ENCODE results near the gene NDUFS1. TPM values are rescaled to one million over a fixed set of nuclear protein-coding genes. Genes with fewer than 3 reads are reported as not detected.
"Not testable (repeated sequence)": the region's sequence is repeated elsewhere in the genome, so short reads cannot be mapped to it uniquely, and the experiment has no call there.

Gene NDUFS1
- 63.7 TPM for polyA plus RNA-seq
- long read RNA-seq, donor 1, full-length matches to known transcripts: 9 of 1,848 reads
- long read RNA-seq, donor 1, partial matches to known transcripts: 1,777 of 1,848 reads
- long read RNA-seq, donor 1, other reads (novel, unspliced or antisense): 62 of 1,848 reads
- long read RNA-seq, donor 2, full-length matches to known transcripts: 11 of 64 reads
- long read RNA-seq, donor 2, partial matches to known transcripts: 53 of 64 reads
- long read RNA-seq, donor 2, other reads (novel, unspliced or antisense): 0 of 64 reads
- long read RNA-seq, donor 3: 0 reads
- long read RNA-seq, donor 4, full-length matches to known transcripts: 1 of 1 reads
- long read RNA-seq, donor 4, partial matches to known transcripts: 0 of 1 reads
- long read RNA-seq, donor 4, other reads (novel, unspliced or antisense): 0 of 1 reads
- long read RNA-seq, donor 5, full-length matches to known transcripts: 4 of 20 reads
- long read RNA-seq, donor 5, partial matches to known transcripts: 16 of 20 reads
- long read RNA-seq, donor 5, other reads (novel, unspliced or antisense): 0 of 20 reads
- long read RNA-seq, donor 6, full-length matches to known transcripts: 14 of 4,762 reads
- long read RNA-seq, donor 6, partial matches to known transcripts: 4,644 of 4,762 reads
- long read RNA-seq, donor 6, other reads (novel, unspliced or antisense): 104 of 4,762 reads
- long read RNA-seq, donor 7, full-length matches to known transcripts: 8 of 15 reads
- long read RNA-seq, donor 7, partial matches to known transcripts: 7 of 15 reads
- long read RNA-seq, donor 7, other reads (novel, unspliced or antisense): 0 of 15 reads
- long read RNA-seq, donor 8, full-length matches to known transcripts: 14 of 42 reads
- long read RNA-seq, donor 8, partial matches to known transcripts: 28 of 42 reads
- long read RNA-seq, donor 8, other reads (novel, unspliced or antisense): 0 of 42 reads
- long read RNA-seq, donor 9, full-length matches to known transcripts: 10 of 4,719 reads
- long read RNA-seq, donor 9, partial matches to known transcripts: 4,510 of 4,719 reads
- long read RNA-seq, donor 9, other reads (novel, unspliced or antisense): 199 of 4,719 reads
- long read RNA-seq, donor 10, full-length matches to known transcripts: 15 of 4,725 reads
- long read RNA-seq, donor 10, partial matches to known transcripts: 4,601 of 4,725 reads
- long read RNA-seq, donor 10, other reads (novel, unspliced or antisense): 109 of 4,725 reads
- long read RNA-seq, donor 11, full-length matches to known transcripts: 5 of 2,382 reads
- long read RNA-seq, donor 11, partial matches to known transcripts: 2,317 of 2,382 reads
- long read RNA-seq, donor 11, other reads (novel, unspliced or antisense): 60 of 2,382 reads

GRCh38 chr2:206159346-206160124, at the start of gene NDUFS1, which contains the start of gene EEF1B2:
NDUFS1 (minus strand) TSS chr2:206159444; CDS start chr2:206153678, 5,766 bp downstream.
EEF1B2 (plus strand) TSS chr2:206159895; CDS start chr2:206159980, 85 bp downstream.
- Histone ChIP-seq H3K27me3 (ENCODE audit: control insufficient read depth, insufficient read depth, low read length) (no peaks in the 10 kb centered on the region), H3K27ac (ENCODE audit: low read length) (peak within 1 kb of the TSS; percentile 87), H3K4me3 (ENCODE audit: low read length) (peak within 1 kb of the TSS; percentile 82), H3K4me1 (ENCODE audit: control insufficient read depth, insufficient read depth, low read length) (peaks cover 4% of the 10 kb centered on the region), H3K9me3 (ENCODE audit: control insufficient read depth, low read depth, low read length) (no peaks in the 10 kb centered on the region), H3K36me3 (ENCODE audit: control insufficient read depth, insufficient read depth, low read length) (peaks cover 32% of the 10 kb centered on the region)
- no CpG with 5 or more reads among the region's 64 CpGs for WGBS (ENCODE audit: insufficient coverage, low lambda C conversion rate)
- peak; percentile 98 to 99 for DNase-seq

- Histone ChIP-seq H3K9me3 (ENCODE audit: control insufficient read depth, low read depth, low read length) (no peaks in the 10 kb centered on the region), H3K27ac (ENCODE audit: low read length) (no peak overlapping the region), H3K4me3 (ENCODE audit: low read length) (no peak overlapping the region), H3K36me3 (ENCODE audit: control insufficient read depth, insufficient read depth, low read length) (no peaks in the 10 kb centered on the region), H3K27me3 (ENCODE audit: control insufficient read depth, insufficient read depth, low read length) (peaks cover 11% of the 10 kb centered on the region), H3K4me1 (ENCODE audit: control insufficient read depth, insufficient read depth, low read length) (no peaks in the 10 kb centered on the region)
- DNase-seq: no peak
- 60% methylated on average over 1 of the region's 7 CpGs for WGBS (ENCODE audit: insufficient coverage, low lambda C conversion rate)
Observed at GRCh38 chr2:206208900-206209299, 49.7 kb upstream of the NDUFS1 start.

GRCh38 chr2:206207316-206207715, 48.1 kb upstream of the NDUFS1 start:
- not testable (repeated sequence) for DNase-seq; H3K27me3 ChIP-seq (ENCODE audit: control insufficient read depth, insufficient read depth, low read length)
- WGBS (ENCODE audit: insufficient coverage, low lambda C conversion rate): no CpG with 5 or more reads among the region's 2 CpGs

GRCh38 chr2:206204710-206205109, 45.5 kb upstream of the NDUFS1 start:
- H3K9me3 ChIP-seq (ENCODE audit: control insufficient read depth, low read depth, low read length): no peaks in the 10 kb centered on the region
- no peak for DNase-seq
- WGBS (ENCODE audit: insufficient coverage, low lambda C conversion rate): no CpG with 5 or more reads among the region's 3 CpGs
- no peaks in the 10 kb centered on the region for H3K36me3 ChIP-seq (ENCODE audit: control insufficient read depth, insufficient read depth, low read length)
- no peaks in the 10 kb centered on the region for H3K27me3 ChIP-seq (ENCODE audit: control insufficient read depth, insufficient read depth, low read length)
- H3K4me1 ChIP-seq (ENCODE audit: control insufficient read depth, insufficient read depth, low read length): no peaks in the 10 kb centered on the region
- no peak overlapping the region for H3K27ac ChIP-seq (ENCODE audit: low read length)
- H3K4me3 ChIP-seq (ENCODE audit: low read length): no peak overlapping the region

More at GRCh38 chr2:206207316-206207715, 48.1 kb upstream of the NDUFS1 start:
- not testable (repeated sequence) for H3K9me3 ChIP-seq (ENCODE audit: control insufficient read depth, low read depth, low read length); H3K4me3 ChIP-seq (ENCODE audit: low read length); H3K36me3 ChIP-seq (ENCODE audit: control insufficient read depth, insufficient read depth, low read length); H3K4me1 ChIP-seq (ENCODE audit: control insufficient read depth, insufficient read depth, low read length); H3K27ac ChIP-seq (ENCODE audit: low read length)

GRCh38 chr2:206203331-206203730, 44.1 kb upstream of the NDUFS1 start:
- H3K36me3 ChIP-seq (ENCODE audit: control insufficient read depth, insufficient read depth, low read length): no peaks in the 10 kb centered on the region
- H3K9me3 ChIP-seq (ENCODE audit: control insufficient read depth, low read depth, low read length): no peaks in the 10 kb centered on the region
- no peak overlapping the region for H3K27ac ChIP-seq (ENCODE audit: low read length)
- H3K27me3 ChIP-seq (ENCODE audit: control insufficient read depth, insufficient read depth, low read length): no peaks in the 10 kb centered on the region
- H3K4me1 ChIP-seq (ENCODE audit: control insufficient read depth, insufficient read depth, low read length): no peaks in the 10 kb centered on the region
- WGBS (ENCODE audit: insufficient coverage, low lambda C conversion rate): 80% methylated on average over 2 of the region's 17 CpGs
- H3K4me3 ChIP-seq (ENCODE audit: low read length): no peak overlapping the region
- no peak for DNase-seq

GRCh38 chr2:206202446-206202845, 43.2 kb upstream of the NDUFS1 start:
- Histone ChIP-seq H3K36me3 (ENCODE audit: control insufficient read depth, insufficient read depth, low read length) (no peaks in the 10 kb centered on the region), H3K27me3 (ENCODE audit: control insufficient read depth, insufficient read depth, low read length) (no peaks in the 10 kb centered on the region), H3K4me1 (ENCODE audit: control insufficient read depth, insufficient read depth, low read length) (no peaks in the 10 kb centered on the region), H3K4me3 (ENCODE audit: low read length) (no peak overlapping the region), H3K9me3 (ENCODE audit: control insufficient read depth, low read depth, low read length) (no peaks in the 10 kb centered on the region), H3K27ac (ENCODE audit: low read length) (no peak overlapping the region)
- no CpG with 5 or more reads among the region's 16 CpGs for WGBS (ENCODE audit: insufficient coverage, low lambda C conversion rate)
- no peak for DNase-seq

GRCh38 chr2:206201075-206201848, 42.0 kb upstream of the NDUFS1 start:
- no peak overlapping the region for H3K27ac ChIP-seq (ENCODE audit: low read length)
- WGBS (ENCODE audit: insufficient coverage, low lambda C conversion rate): 86% methylated on average over 1 of the region's 5 CpGs
- H3K4me3 ChIP-seq (ENCODE audit: low read length): no peak overlapping the region
- H3K27me3 ChIP-seq (ENCODE audit: control insufficient read depth, insufficient read depth, low read length): no peaks in the 10 kb centered on the region
- H3K36me3 ChIP-seq (ENCODE audit: control insufficient read depth, insufficient read depth, low read length): no peaks in the 10 kb centered on the region
- no peaks in the 10 kb centered on the region for H3K4me1 ChIP-seq (ENCODE audit: control insufficient read depth, insufficient read depth, low read length)
- no peaks in the 10 kb centered on the region for H3K9me3 ChIP-seq (ENCODE audit: control insufficient read depth, low read depth, low read length)
- peak; percentile 14 to 16 for DNase-seq

- H3K4me3 ChIP-seq (ENCODE audit: low read length): no peak overlapping the region
- H3K27me3 ChIP-seq (ENCODE audit: control insufficient read depth, insufficient read depth, low read length): no peaks in the 10 kb centered on the region
- WGBS (ENCODE audit: insufficient coverage, low lambda C conversion rate): 100% methylated on average over 1 of the region's 1 CpG
- H3K4me1 ChIP-seq (ENCODE audit: control insufficient read depth, insufficient read depth, low read length): no peaks in the 10 kb centered on the region
- no peak for DNase-seq
- no peaks in the 10 kb centered on the region for H3K36me3 ChIP-seq (ENCODE audit: control insufficient read depth, insufficient read depth, low read length)
- no peaks in the 10 kb centered on the region for H3K9me3 ChIP-seq (ENCODE audit: control insufficient read depth, low read depth, low read length)
- no peak overlapping the region for H3K27ac ChIP-seq (ENCODE audit: low read length)
Observed at GRCh38 chr2:206198677-206199076, 39.4 kb upstream of the NDUFS1 start.

Data from large intestine (tissue), 12 donors.